Fibroblast of skin of right biceps (primary cell): ENCODE results near the gene FAM81A.

Source experiments
- DNase-seq: peaks from one replicate; pipeline ENCODE4 v3.0.0-alpha.2; 2013

FAM81A gene

DNA sequence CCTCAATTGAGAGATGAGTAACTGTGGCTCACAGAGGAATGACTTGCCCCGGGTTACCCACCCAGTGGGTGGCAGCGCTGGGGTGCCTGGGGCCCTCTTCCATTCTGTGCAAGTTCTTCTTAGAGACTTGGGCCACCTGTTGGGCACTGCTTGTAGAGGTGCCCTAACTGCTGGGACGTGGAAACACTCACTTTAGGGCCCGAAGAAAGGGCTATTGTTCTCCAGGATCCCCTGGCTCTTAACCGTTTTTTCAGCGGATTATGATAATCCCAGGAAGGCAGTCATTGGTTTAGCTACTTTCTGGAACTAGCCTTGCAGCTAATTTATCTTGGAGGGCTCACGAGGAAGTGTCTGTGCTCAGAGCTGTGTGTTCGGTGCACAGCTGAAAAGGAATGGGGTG is 107.6 kb downstream of the FAM81A start:
- DNase-seq = no peak

DNA sequence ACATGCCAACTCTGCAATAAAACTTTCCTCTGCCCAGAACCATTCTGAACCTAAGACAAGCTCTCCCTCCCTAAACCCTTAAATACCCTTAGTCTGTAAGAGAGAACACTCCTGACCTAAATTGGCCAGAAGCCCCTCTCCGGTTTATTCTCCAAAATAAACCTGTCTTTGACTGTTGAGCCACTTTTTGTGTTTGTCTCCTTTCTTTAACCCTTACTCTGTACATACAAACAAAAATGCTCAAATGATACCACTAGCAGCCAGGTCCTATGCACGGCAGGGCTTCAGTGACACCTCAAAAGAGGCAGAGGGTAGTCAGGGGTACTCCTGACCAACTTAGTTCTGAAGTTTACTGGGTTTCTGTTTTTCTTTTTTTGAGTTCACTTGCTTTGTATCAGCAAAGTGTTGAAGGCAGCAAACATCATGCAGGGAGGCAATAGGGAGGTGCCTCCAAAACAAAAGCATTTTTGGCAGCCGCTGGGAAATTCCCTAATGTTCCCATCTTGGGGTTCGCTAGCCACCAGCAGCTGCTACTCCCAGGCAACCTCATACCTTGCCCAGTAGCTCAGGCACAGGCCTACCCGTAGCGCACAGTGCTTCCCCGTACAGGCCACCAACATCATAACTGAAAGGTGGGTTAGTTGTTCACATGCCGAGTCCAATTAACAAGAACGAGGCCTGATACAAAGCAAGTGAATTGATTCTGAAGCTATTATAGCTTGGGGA is 110.7 kb downstream of the FAM81A start:
- no peak for DNase-seq

DNA sequence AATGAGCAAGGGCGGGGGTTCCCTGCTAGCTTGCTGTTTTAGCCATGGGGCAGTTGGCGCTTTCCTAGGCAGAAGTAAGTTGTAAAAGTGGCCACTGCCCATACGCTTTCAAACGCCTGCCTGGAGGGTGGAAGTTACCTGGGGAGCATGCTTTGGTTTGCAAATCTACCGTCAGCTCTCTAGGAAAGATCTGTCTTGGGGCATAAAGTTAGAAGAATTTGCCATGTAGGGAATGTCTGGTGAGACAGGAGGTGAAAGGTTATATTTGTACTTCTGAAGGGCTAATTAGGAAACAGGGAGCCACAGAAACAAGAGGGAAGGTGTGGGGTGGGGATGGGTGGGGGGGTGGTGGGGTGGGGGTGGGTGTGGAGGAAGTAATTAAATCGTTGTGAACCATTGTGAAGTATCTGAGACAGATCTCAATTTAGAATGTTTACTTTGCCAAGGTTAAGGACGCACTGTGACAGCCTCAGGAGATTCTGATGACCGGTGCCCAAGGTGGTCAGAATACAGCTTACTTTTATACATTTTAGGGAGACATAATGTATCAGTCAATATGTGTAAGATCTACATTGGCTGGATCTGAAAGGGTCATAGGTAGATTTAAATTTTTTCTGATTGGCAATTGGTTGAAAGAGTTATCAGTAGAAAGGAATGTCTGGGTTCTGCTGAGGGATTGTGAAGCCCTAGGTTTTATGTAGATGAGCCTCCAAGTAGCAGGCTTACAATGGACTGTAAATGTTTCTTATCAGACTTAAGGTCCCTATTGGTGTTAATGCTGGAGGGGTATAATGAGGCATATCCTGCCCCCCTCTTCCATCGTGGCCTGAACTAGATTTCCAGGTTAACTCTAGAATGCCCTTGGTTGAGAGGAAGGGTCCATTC is 111.6 kb downstream of the FAM81A start:
- DNase-seq = no peak

DNA sequence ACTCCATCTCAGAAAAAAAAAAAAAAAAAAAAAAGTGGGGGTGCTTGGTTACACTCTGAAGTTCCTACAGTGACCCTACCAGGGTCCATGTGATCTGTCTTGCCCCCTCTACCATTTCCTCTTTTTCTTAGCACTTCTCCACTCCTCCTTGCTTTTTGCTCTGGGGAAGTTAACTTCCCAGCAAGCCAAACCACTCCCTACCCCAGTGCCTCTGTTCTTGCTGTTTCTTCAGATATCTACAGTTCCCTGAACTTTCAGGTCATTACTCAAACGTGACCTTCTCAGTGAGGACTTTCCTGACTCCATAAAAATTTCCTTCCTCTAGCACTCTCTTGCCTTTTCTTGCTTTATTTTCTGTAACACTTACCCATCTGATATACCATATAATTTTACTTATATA is 112.5 kb downstream of the FAM81A start:
- DNase-seq = no peak

DNA sequence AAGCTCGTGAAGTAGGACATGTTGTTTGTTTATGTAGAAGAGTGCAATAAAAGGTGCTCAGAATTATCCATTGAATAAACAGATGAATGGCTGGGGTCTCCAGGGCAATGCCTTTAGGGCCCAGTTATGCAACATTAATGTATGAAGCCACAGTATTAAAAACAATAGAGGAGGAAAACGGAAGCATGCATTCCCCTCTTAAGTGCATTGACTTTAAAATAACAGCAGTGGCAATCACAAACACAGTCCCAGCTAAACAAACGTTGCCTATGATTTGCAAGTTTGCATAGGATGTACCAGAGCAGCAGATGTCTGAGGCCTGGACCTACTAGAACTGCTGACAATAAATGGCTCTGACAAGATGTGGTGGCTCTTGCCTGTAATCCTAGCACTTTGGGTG is 113.0 kb downstream of the FAM81A start:
- no peak for DNase-seq

DNA sequence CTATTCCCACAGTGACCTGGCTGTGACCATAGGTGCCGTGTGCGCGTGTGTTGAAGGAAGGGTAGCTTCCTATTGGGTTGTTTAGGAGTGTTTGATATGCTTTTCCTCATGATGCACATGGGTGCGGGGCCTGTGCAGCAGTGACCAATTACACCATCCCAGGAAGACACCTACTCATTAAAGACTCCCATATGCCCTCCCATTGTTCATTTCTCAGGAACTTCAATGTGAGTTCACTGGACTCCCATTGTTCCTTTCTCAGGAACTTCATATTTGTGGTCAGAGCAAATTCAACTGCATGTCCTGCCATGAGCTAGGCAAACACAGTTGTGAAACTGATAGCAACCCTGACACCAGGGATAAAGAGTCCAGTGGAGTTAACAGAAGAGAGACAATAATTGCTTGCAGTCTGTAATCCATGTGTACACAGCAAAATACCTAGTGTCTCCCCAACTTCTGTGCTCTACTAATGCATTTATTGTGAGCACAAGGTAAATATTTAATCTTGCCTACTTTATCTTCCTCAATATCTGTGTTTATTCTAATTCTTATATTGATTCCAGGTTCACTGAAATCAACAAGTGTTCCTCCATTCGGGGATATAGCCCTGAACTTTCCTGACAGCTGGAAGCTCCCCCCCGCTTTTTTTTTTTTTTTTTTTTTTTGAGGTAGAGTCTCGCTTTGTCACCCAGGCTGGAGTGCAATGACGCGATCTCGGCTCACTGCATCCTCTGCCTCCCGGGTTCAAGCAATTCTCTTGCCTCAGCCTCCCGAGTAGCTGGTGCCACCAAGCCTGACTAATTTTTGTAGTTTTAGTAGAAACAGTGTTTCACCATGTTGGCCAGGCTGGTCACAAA is 116.1 kb downstream of the FAM81A start:
- peak; percentile 11 for DNase-seq

DNA sequence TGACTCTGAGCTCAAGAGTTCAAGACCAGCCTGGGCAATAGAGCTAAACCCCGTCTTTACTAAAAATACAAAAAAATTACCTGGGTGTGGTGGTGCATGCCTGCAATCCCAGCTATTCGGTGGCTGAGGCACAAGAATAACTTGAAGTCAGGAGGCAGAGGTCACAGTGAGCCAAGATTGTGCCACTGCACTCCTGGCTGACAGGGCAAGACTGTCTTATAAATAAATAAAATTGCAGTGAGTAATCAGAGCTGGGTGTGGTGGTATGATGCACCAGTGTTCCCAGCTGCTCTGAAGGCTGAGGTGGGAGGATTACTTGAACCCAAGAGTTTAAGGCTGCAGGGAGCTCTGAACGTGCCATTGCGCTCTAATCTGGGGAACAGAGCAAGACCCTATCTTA is 117.7 kb downstream of the FAM81A start:
- DNase-seq = no peak

DNA sequence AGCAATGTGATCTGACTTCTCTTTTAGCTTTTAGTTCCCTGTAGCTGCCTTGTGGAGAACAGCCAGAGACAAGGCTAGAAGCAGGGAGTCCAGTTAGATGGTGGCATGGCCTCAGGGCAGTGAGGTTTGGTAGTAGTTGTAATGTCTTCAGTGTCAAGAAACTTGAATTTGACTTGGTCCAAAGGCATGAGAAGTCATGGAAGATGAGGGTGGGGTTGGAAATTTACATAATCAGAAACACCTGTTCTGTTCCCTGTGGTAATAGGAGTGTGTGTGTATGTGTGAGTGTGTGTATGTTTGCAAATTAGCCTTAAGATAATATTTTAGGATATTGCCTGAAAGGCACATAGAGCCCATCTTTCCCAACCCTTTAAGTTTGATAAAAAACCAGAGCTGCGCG is 118.4 kb downstream of the FAM81A start:
- DNase-seq = no peak

DNA sequence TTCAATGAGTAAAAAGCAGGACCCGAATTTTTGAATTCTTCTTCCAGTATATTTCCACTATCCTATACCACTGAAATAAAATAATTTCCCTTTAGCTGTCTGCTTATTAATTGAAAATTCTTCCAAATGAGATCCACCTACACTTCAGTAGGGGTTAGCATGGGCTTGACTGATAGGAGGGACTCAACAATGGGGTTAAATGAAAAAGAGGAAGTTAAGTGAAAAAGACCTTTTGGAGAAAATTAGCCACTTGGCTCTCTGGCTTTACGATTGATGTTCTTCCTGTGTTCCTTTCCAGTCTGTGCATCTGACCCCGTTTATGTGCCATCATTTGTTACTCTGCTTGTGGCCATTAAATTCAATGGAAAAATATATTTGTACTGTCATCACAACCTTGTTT is 119.6 kb downstream of the FAM81A start:
- no peak for DNase-seq

DNA sequence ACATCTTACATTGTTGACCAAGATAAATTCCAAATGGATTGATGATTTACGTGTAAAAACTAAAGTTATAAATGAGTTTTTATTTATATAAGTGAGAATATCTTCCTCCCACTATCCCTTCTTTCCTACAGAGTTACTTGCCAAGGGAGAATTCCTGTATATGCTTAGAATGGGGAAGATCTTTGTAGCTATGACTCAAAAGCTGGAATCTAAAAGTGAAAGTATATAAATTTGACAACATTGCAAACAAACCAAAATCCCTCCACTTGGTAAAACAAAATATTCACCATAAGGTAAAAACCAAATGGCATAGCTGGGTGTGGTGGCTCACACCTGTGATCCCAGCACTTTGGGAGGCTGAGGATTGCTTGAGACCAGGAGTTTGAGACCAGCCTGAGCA is 120.9 kb downstream of the FAM81A start:
- no peak for DNase-seq

DNA sequence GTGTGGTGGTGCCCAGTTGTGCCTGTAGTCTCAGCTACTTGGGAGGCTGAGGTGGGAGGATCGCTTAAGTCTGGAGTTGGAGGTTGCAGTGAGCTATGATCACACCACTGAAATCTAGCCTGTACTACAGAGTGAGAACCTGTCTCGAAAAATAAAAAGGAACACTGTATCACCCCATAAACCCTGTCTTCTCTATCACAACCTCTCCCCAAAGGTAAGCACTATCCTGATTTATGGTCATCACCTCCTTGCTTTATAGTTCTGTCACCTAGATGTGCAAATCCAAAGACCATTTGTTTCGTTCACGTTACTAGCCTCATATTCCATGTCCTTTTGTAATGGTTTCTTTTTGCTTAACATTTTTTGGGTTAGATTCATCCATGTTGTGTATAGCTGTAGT is 123.6 kb downstream of the FAM81A start:
- DNase-seq = no peak

DNA sequence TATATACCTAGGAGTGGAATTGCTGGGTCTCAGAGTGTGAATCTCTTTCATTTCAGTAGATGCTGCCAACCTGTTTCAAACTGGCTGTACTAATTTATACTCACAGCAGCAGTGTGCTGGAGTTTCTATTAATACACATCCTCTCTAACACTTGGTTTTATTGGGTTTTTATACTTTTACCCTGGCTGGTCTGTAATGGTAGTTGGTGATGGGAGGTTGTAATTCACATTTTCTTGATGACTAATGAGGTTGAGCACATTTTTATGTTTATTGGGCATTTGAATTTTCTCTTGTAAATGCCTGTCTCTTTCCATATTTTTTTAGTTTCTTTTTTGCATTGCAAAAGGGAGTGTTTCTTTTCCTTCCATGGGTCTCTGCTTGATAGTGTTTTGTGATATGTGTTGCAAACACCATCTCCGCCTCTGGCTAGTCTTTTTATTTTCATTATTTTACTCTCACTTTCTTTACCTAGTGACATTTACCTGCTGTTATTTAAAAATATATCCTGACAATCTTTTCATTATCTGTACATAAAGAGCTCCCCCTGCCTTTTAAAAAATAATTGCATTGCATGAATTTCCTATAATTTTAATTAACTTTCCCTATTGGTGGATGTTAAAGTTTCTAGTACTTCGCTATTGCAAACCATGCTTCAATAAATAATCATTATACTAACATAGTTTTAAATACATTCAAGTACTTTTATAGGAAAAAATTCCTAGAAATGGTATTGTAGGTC is 124.6 kb downstream of the FAM81A start:
- DNase-seq = no peak

DNA sequence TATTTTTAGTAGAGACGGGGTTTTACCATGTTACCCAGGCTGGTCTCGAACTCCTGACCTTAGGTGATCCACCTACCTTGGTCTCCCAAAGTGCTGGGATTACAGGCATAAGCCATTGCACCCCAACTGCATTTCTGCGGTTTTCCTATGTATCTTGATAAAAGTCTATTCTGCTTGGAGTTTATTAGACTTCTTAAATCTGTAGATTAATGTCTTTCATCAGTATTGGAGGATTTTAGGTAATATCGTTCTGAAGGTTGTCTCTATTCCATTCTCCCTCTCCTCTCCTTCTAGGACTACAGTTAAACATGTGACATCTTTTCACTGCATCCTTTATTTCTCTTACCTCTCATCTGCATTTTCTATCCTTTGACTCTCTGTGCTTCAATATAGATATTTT is 127.3 kb downstream of the FAM81A start:
- no peak for DNase-seq

DNA sequence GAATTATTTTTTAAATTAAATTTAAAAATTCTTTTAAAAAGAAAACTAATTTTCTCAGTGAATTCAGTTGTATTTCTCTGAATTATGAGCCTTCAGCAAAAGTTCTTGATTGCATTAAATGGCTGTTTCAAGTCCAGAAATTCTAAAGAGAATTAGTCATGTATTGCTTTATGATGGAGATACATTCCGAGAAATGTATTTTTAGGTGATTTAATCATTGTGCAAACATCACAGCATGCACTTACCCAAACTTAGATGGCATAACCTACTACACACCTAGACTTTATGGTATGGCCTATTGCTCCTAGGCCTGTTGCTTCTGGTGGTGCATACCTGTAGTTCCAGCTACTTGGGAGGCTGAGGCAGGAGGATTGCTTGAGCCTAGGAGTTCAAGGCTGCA is 129.3 kb downstream of the FAM81A start:
- DNase-seq = peak; percentile 3

DNA sequence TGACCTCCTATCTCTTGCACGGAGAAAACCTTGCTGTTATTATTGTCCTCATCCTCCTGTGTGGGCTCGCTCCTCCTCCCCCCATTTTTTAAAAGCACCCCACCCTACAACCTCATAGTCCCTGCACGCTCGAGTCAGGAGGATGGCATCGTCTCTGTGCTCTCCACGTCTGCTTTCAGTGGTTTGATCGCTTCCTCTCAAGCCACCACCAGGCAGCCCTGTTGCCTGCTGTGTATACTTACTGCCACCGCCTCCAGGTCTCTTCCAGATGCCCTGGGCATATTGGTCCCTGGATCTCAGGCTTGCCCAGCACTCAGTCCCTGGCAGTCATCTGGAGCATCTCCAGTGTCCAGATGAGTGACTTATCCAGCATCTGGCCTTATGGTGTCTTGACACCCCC is 131.5 kb downstream of the FAM81A start:
- no peak for DNase-seq

DNA sequence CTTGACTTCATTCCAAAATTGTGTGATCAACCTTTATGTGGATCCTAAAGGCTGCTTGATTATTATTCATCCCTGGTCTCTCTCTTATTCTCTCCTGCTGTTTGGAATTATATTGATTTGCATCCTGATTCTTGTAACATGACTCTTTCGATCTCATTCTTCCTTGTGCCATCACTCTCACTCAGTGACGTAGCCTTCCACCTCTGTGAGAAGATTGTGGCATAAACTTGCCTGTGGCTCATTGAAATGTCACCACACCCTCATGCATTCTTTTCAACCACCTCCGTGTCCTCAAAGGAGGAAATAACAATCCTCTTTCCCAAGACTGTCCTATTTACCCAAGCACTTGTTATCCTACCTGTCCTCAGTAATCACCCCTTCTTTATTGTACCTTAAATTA is 132.3 kb downstream of the FAM81A start:
- DNase-seq = peak; percentile 3

DNA sequence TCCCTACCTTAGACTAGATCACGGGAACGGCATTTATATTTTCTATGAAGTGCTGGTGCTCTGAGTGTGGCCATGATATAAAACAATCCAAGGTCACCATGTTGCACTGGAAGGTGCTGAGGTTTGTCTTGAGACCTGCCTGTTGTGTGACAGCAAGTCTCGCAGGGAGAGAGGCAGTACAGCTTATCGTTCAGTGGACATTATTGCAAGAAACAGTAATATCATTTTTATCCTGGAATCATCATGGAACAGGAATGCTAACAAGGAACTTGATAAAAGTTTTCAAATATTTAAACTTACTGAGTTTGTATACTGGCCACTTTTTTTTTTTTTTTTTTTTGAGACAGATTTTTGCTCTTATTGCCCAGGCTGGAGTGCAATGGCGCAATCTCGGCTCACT is 133.6 kb downstream of the FAM81A start:
- DNase-seq = no peak
